ES-I3 (cell line): ENCODE data around the gene C1orf87.

Experiments
- H3K36me3 ChIP-seq: 2 replicates; pipeline ENCODE4 v1.6.1; 2013; ENCODE audit warnings: mild to moderate bottlenecking, low read length, control low read depth, moderate library complexity; ENCODE audit not compliant: insufficient read depth
- H3K4me1 ChIP-seq: 2 replicates; pipeline ENCODE4 v1.6.1; 2013; ENCODE audit warnings: mild to moderate bottlenecking, control low read depth, low read length; ENCODE audit not compliant: insufficient read depth
- H3K9ac ChIP-seq: 2 replicates; pipeline ENCODE4 v1.6.1; 2013; ENCODE audit warnings: low read depth, mild to moderate bottlenecking, low read length, moderate library complexity
- H3K9me3 ChIP-seq: 2 replicates; pipeline ENCODE4 v1.6.1; 2013; ENCODE audit warnings: mild to moderate bottlenecking, low read length, moderate library complexity; ENCODE audit not compliant: control insufficient read depth, insufficient read depth

C1orf87 gene

DNA sequence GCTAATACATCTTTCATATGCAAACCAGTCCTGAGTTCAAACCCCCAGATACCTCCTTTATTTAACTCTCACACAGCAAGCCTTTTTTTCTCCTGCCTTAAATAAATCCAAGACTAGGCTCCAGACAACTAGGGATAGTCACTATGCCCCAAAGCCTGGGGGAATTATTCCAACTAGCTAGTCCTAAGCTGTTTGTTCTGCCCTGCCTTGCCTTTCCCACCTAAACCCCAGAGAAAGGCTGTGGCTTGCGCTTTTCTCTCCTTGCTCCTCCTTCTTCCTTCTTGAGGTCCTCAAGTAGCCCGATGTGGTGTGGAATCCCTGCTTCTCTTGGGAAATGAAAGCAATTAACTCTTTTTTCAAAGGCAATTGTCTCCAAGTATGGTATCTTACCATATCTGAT lies 31.8 kb downstream of the C1orf87 start:
- Histone ChIP-seq H3K9me3 (no peaks in the 10 kb centered on the region), H3K4me1 (peaks cover 5% of the 10 kb centered on the region; the same call in 1 of the 2 replicates), H3K9ac (no peak overlapping the region), H3K36me3 (no peaks in the 10 kb centered on the region)

DNA sequence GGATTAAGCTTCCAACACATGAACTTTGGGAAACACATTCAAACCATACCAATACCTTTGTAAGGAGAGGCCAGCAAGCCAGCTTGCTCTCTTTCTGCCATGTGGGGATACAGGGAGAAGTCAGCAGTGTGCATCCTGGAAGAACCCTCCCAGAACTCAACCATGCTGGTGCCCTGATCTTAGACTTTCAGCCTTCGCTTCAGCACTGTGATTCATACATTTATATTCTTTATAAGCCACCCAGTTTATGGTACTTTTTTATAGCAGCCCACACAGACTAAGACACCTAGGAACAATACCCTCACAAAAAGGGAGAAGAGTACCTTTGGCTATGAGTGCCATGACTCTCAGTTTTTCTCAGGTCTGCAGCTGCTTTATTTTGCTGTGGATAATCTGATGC lies 35.9 kb downstream of the C1orf87 start:
- Histone ChIP-seq H3K9me3 (no peaks in the 10 kb centered on the region), H3K4me1 (peaks cover 5% of the 10 kb centered on the region; the same call in 1 of the 2 replicates), H3K36me3 (no peaks in the 10 kb centered on the region), H3K9ac (no peak overlapping the region)

DNA sequence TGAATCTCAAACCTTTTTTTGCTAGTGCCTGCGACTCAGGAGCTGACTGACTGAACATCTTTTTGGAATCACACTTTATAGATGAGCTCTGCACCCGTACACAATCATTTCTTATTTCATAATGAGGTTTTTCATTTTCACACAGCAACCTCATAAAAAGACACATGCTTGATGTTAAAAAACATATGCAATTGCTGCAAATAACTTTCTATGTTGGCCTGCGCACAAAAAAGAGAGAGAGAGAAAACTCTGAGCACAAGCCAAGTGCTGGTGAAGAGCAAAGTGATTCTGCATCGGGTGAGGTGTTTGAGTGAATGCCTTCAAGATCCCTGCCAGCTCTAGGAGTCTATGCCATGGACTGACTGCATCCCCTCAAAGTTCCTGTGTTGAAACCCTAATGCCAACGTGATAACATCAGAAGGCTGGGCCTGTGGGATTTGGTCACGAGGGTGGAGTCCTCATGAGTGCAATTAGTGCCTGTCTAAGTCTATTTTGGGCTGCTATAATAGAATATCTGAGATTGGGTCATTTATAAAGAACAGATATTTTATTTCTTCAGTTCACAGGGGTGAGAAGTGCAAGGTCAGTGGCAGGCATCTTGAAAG lies 36.6 kb downstream of the C1orf87 start:
- no peaks in the 10 kb centered on the region for H3K9me3 ChIP-seq
- H3K9ac ChIP-seq = no peak overlapping the region
- peaks cover 4% of the 10 kb centered on the region; the same call in 1 of the 2 replicates for H3K4me1 ChIP-seq

DNA sequence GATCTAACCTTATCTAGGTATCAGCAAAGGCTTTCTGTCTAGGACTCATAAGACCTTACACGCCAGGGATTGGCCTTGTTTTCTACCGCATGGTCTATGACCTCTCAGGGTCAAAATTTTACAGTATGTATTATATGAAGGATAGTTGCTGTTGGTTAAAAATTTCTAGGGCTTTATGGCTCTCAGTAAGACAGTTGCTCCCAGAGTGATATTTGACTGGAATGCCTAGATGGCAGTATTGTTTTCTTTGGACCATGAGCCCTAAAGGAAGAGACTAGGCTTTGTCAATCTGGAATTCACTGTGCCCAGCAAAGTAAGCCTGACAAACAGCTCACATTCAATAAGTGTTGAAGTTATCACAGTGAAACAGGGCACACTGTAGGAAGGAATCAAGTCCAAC lies 37.6 kb downstream of the C1orf87 start:
- Histone ChIP-seq H3K9ac (no peak overlapping the region), H3K9me3 (no peaks in the 10 kb centered on the region), H3K36me3 (no peaks in the 10 kb centered on the region), H3K4me1 (no peaks in the 10 kb centered on the region)

More for the DNA sequence above, 36.6 kb downstream of the C1orf87 start:
- no peaks in the 10 kb centered on the region for H3K36me3 ChIP-seq

DNA sequence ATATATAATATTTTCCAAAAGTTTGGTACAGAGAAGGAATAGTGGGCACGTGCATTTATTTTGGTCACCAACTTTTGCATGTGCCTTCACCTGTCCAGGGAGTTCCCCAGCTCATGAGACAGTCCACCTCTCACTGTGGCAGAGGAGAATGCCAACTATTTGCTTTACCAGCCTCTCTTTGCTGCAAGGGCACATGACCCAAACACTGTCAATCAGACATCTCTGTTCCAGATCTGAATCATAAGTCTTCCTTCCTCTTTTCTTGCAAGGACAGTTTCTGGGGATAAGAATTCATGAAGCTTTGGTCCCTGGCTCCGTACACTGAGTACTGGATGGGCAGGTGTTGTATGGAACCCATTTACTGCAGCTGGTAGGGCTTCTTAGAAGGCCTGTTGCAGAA lies 38.6 kb downstream of the C1orf87 start:
- H3K9me3 ChIP-seq = no peaks in the 10 kb centered on the region
- H3K4me1 ChIP-seq = no peaks in the 10 kb centered on the region
- no peak overlapping the region for H3K9ac ChIP-seq
- H3K36me3 ChIP-seq = no peaks in the 10 kb centered on the region

DNA sequence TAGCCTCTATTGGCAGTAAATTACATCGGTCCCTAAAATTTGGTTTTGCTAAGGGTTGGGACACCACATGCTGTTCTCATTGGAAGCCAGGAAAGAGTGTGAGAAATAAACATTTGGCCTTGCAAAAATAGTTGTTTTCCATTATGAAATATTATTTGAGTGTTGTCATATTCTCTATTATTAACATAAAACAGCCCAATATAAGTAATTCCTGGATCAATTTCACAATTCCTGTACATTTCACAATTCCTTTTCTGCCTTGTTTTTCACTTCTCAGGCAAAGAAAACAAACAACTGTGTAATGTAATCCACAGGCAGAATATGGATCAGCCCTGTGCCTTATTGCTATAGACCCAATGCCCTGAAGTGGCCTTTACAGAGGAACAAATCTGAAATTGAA lies 40.5 kb downstream of the C1orf87 start:
- H3K36me3 ChIP-seq = no peaks in the 10 kb centered on the region
- H3K9me3 ChIP-seq = no peaks in the 10 kb centered on the region
- no peak overlapping the region for H3K9ac ChIP-seq
- no peaks in the 10 kb centered on the region for H3K4me1 ChIP-seq

DNA sequence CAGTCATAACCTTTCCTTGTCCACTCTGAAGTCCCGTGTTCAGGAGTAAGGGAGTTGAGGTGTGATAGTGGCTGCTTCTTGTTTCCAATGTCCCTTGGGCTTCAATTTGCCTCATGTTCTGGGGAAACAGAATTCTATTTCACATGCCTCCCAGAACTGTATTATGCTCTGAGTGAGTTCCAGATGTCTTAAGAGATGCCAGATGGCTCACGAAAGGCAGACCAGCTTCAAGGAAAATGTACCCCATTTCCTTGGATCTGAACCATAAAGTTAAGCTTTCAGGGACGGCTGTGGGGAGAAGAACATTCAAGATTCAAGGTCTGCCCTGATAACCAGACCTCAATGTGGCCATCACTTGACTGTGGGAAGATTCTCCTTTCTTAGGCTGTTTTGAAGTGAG lies 42.4 kb downstream of the C1orf87 start:
- no peaks in the 10 kb centered on the region for H3K9me3 ChIP-seq
- H3K9ac ChIP-seq = no peak overlapping the region
- H3K4me1 ChIP-seq = no peaks in the 10 kb centered on the region
- H3K36me3 ChIP-seq = no peaks in the 10 kb centered on the region

DNA sequence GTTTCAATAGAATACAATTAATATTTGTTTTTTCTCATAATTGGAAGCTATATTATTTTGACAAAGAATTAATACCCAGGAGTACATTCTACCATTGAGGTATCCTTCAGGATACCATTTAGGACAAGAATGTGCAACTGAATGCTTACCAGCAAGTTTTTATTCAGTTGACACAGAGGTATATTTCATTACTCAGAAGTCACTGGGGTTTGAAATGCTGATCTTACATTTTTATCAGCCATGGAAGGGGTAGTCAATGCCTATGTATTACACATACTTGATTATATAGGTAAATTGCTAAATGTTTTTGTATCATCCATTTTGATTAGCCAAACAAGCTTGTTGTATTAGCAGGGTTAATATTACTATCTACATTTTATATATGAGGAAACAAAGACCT lies 48.0 kb downstream of the C1orf87 start:
- Histone ChIP-seq H3K4me1 (no peaks in the 10 kb centered on the region; the same call in 1 of the 2 replicates), H3K9ac (no peak overlapping the region), H3K36me3 (no peaks in the 10 kb centered on the region), H3K9me3 (no peaks in the 10 kb centered on the region)

DNA sequence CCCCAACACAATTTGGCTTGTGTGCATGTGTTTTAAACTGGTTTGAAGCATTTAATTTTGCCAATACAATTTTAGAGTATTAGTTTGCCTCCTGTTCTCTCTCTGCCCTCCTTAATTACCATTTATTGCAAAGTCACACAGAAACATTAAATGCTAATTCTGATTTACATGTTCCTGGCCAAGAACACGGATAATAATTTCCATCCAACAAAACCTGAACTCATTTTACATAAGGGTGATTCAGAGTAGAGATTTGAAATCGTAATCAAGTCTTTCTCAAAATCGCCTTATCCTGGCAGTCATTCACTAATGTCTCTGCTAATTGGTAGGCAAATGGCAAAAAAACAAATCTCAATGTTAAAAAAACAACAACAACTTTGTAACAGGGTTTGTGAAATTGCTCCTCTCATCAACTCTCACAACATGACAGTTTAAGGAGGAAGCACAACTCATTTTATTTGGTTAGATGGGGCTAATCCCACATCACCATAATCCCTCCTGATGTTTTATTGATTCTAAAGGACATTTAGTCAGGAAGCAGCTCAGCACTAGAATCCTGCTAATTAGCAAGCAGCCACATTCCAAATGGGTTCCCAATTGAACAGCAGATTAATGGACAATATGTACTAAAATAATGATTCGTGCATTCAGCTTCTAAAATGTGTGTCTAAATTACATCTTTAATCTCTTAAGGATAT lies 55.9 kb downstream of the C1orf87 start:
- H3K9ac ChIP-seq = no peak overlapping the region
- no peaks in the 10 kb centered on the region for H3K36me3 ChIP-seq
- no peaks in the 10 kb centered on the region for H3K4me1 ChIP-seq
- no peaks in the 10 kb centered on the region for H3K9me3 ChIP-seq

DNA sequence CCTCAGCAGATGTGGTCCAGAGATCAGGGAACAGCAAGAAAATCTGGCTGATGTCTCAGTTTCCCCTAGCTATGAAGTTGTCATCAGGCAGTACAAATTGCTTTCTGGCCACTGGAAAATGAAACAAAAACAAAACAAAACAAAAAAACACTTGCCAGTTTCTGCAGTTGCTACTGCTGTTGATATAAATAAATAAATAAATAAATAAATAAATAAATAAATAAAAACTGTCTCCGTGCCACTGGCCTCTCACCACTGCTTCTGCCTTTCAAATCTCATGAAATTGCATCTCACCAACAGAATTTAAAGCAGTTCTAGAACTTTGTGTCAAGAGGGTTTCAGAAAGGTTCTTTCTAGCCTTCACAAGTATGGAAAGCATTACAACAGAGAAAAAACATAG lies 62.9 kb downstream of the C1orf87 start:
- Histone ChIP-seq H3K4me1 (no peaks in the 10 kb centered on the region), H3K36me3 (no peaks in the 10 kb centered on the region), H3K9ac (no peak overlapping the region), H3K9me3 (no peaks in the 10 kb centered on the region)

DNA sequence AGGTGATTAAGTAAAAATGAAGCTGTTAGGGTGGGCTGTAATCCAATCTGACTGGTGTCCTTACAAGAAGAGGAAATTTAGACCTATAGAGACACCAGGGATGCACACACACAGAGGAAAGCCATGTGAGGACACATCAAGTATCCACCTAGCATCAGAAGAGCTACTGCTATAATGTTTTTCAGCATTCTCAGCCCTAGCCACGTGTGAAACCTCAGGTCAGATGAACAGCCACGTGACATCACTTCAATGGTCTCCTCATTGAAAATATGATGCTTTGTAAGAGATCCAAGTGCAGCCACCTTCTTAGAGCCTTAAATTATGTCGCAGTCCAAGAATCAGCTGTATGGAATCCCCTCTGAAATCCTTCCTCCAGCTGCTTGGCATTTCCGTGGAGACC lies 65.1 kb downstream of the C1orf87 start:
- Histone ChIP-seq H3K36me3 (no peaks in the 10 kb centered on the region), H3K4me1 (no peaks in the 10 kb centered on the region), H3K9me3 (no peaks in the 10 kb centered on the region), H3K9ac (no peak overlapping the region)

DNA sequence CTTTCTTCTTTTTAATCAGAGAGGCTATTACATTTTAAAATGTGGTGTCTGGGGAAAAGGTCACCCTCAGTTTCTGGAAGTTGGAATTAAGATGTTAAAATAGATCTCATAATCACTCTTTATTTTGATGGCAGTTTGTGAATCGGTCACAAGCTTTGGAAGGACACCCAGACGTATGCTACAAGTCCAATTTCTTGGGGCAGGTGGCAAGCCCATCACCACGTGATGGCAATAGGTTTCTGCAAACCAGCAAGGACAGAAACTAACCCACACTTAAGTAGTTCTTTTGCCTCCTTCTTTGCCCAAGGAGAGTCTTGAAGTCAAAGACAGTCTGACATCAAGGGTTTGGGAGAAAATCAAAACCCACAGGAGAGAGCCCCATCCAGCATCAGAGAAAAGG lies 72.9 kb downstream of the C1orf87 start:
- Histone ChIP-seq H3K4me1 (peaks cover 14% of the 10 kb centered on the region; the same call in 1 of the 2 replicates), H3K9ac (no peak overlapping the region)

DNA sequence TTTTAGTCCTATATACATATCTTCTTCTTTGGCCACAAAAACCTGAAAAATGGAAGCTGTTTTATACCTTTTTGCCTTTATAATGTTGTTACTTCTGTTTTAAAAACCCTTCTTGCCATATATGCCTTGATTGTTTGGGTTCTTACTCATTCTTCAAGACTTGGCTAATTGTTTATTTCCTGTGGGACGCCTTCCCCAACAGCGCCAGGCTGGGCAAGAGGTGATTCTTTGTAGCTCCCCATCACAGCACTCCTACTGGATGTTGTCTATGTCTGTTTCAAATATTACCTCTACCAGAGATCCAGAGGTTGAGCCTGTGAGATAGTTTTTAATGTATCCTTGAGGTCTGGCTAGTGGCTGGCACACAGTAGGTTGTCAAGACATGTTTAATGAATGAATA lies 73.8 kb downstream of the C1orf87 start:
- Histone ChIP-seq H3K36me3 (no peaks in the 10 kb centered on the region), H3K9ac (no peak overlapping the region), H3K9me3 (no peaks in the 10 kb centered on the region), H3K4me1 (peaks cover 14% of the 10 kb centered on the region; the same call in 1 of the 2 replicates)

More for the DNA sequence above, 72.9 kb downstream of the C1orf87 start:
- Histone ChIP-seq H3K9me3 (no peaks in the 10 kb centered on the region), H3K36me3 (no peaks in the 10 kb centered on the region)

DNA sequence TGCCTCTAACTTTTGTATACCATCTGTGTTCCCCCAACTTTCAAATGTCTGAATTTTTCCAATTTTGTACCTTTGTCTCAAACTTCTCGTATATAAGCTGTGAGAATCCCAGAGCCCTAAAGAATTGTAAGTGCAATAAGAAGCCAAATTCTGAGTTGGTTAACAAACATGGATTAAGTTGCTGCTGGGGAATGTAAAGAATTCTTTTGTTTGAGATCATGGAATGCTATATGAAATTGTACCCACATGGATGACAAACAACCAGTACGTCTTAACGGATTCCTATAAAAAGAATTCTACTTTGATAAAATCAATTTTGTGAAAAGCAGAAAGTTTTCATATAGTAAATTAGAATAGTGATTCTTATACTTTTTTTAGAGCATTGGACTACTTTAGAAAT lies 74.6 kb downstream of the C1orf87 start:
- Histone ChIP-seq H3K4me1 (peaks cover 14% of the 10 kb centered on the region; the same call in 1 of the 2 replicates), H3K9me3 (no peaks in the 10 kb centered on the region), H3K36me3 (no peaks in the 10 kb centered on the region), H3K9ac (no peak overlapping the region)

DNA sequence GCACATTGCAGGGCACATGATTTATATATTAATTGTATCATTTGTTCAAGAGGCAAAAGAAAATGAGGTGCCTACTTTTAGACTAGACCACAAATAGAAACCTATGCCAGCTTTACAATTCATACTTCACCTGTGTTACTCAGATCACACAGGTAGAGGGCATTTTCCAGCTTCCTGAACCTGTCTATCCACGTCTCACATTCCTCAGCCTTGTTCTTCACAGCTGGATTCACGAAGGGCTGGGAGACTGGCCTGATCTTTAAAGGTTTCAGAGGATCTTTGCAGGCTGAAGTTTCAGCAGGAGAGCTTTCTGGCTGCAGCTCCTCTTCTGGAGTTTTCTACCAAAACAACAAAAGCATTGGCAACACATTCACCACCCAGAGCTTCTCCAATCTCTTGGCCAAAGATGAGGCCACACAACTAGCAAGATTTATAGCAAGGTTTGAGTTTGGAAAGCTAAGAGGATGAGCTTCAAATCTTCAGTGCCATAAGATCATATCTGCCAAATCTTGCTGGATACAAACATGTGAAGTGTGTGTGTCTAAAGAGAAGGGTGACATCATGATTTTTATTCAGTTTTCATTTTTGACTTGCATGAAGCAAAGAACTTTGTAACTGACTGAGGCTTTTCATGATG lies 76.0 kb downstream of the C1orf87 start:
- no peak overlapping the region for H3K9ac ChIP-seq
- H3K9me3 ChIP-seq = no peaks in the 10 kb centered on the region
- no peaks in the 10 kb centered on the region for H3K36me3 ChIP-seq
- peaks cover 14% of the 10 kb centered on the region; the same call in 1 of the 2 replicates for H3K4me1 ChIP-seq
